Osteoblast (primary cell): ENCODE results near the gene ZSCAN25. TPM values are rescaled to one million over a fixed set of nuclear protein-coding genes. Genes with fewer than 3 reads are reported as not detected.
A peak's percentile ranks its signal among the peaks of the same experiment; 100 is the strongest.
"Not testable (repeated sequence)": the region's sequence is repeated elsewhere in the genome, so short reads cannot be mapped to it uniquely, and the experiment has no call there.

Experiments
- DNase-seq: peaks from one replicate; pipeline ENCODE4 v3.0.0; 2011; ENCODE audit warnings: low spot score, mixed read lengths; ENCODE audit not compliant: insufficient read length; ENCODE audit errors: missing footprints
- H2AFZ ChIP-seq: 2 replicates; pipeline ENCODE4 v1.6.0; 2011; ENCODE audit warnings: mild to moderate bottlenecking, low read length
- H3K27ac ChIP-seq: 2 replicates; pipeline ENCODE4 v1.5.1; 2011; ENCODE audit warnings: mild to moderate bottlenecking, low read depth, low read length, moderate library complexity
- H3K27me3 ChIP-seq: 2 replicates; pipeline ENCODE4 v1.6.0; 2012; ENCODE audit warnings: mild to moderate bottlenecking, control low read depth, inconsistent platforms, low read length, moderate library complexity; ENCODE audit not compliant: insufficient read depth
- H3K36me3 ChIP-seq: 2 replicates; pipeline ENCODE4 v1.5.1; 2011; ENCODE audit warnings: mild to moderate bottlenecking, low read length, control low read depth, moderate library complexity; ENCODE audit not compliant: insufficient read depth
- H3K4me1 ChIP-seq: 2 replicates; pipeline ENCODE4 v1.5.1; 2011; ENCODE audit warnings: mild to moderate bottlenecking, low read length, control low read depth, moderate library complexity; ENCODE audit not compliant: insufficient read depth
- H3K4me2 ChIP-seq: 2 replicates; pipeline ENCODE4 v1.6.0; 2011; ENCODE audit warnings: mild to moderate bottlenecking, low read length; ENCODE audit not compliant: insufficient read depth
- H3K4me3 ChIP-seq: fragments of 200-600 bp; sonication (generic); 3 replicates; pipeline ENCODE4 v1.5.1; 2012; ENCODE audit warnings: mild to moderate bottlenecking, low read length, inconsistent platforms; ENCODE audit not compliant: insufficient read depth
- H3K79me2 ChIP-seq: 2 replicates; pipeline ENCODE4 v1.6.0; 2012; ENCODE audit warnings: mild to moderate bottlenecking, low read length, control low read depth, inconsistent platforms; ENCODE audit not compliant: insufficient read depth
- H3K9me3 ChIP-seq: 2 replicates; pipeline ENCODE4 v1.5.1; 2011; ENCODE audit warnings: low read depth, low read length, control low read depth
- H4K20me1 ChIP-seq: 2 replicates; pipeline ENCODE4 v1.6.0; 2012; ENCODE audit warnings: mild to moderate bottlenecking, low read length, control low read depth; ENCODE audit not compliant: insufficient read depth
- CTCF ChIP-seq: IDR thresholded peaks from 2 replicates; pipeline ENCODE4 v1.5.1; 2011; ENCODE audit warnings: mild to moderate bottlenecking, low read depth, low read length, moderate library complexity; ENCODE audit errors: extremely low read depth
- total RNA-seq: library from RNA; depleted of rRNA; stranded (reverse); fragments of >200 nt; gene quantifications from 2 replicates; pipeline ENCODE4 v1.2.3, GENCODE V29; 2012

The ZSCAN25 gene
- total RNA-seq, 1 donor, result 11.9 TPM

GRCh38 chr7:99576251-99576650 lies 40.5 kb upstream of the ZSCAN25 start:
- Histone ChIP-seq H3K79me2 (no peaks in the 10 kb centered on the region), H3K4me1 (peaks cover 17% of the 10 kb centered on the region), H3K4me3 (no peak overlapping the region), H2AFZ (no peak overlapping the region), H3K36me3 (peaks cover 31% of the 10 kb centered on the region), H3K4me2 (no peak overlapping the region), H3K27ac (no peak overlapping the region), H3K9me3 (no peaks in the 10 kb centered on the region), H3K27me3 (no peaks in the 10 kb centered on the region), H4K20me1 (peaks cover 8% of the 10 kb centered on the region)
- DNase-seq, result peak; percentile 42
- TF ChIP-seq CTCF, result no peak

GRCh38 chr7:99579281-99579955 lies 37.3 kb upstream of the ZSCAN25 start:
- H3K27ac ChIP-seq, result no peak overlapping the region
- peak overlapping the region; percentile 94 for H3K4me2 ChIP-seq
- peaks cover 17% of the 10 kb centered on the region for H3K4me1 ChIP-seq
- peak; percentile 44 for DNase-seq
- H4K20me1 ChIP-seq, result peaks cover 6% of the 10 kb centered on the region
- peak overlapping the region; percentile 76 for H3K4me3 ChIP-seq
- no peaks in the 10 kb centered on the region for H3K79me2 ChIP-seq
- peak overlapping the region; percentile 92 for H2AFZ ChIP-seq
- TF ChIP-seq CTCF, result no peak
- H3K9me3 ChIP-seq, result no peaks in the 10 kb centered on the region
- H3K27me3 ChIP-seq, result peaks cover 3% of the 10 kb centered on the region
- peaks cover 6% of the 10 kb centered on the region for H3K36me3 ChIP-seq

- H3K27me3 ChIP-seq, result peaks cover 3% of the 10 kb centered on the region
- H3K4me2 ChIP-seq, result peak overlapping the region; percentile 94
- no peaks in the 10 kb centered on the region for H3K36me3 ChIP-seq
- no peaks in the 10 kb centered on the region for H3K9me3 ChIP-seq
- peaks cover 17% of the 10 kb centered on the region for H3K4me1 ChIP-seq
- H3K79me2 ChIP-seq, result no peaks in the 10 kb centered on the region
- peaks cover 6% of the 10 kb centered on the region for H4K20me1 ChIP-seq
- no peak overlapping the region for H3K27ac ChIP-seq
- peak; percentile 77 for DNase-seq
- H3K4me3 ChIP-seq, result peak overlapping the region; percentile 76
- no peak for TF ChIP-seq CTCF
- H2AFZ ChIP-seq, result peak overlapping the region; percentile 92
Observed at GRCh38 chr7:99579956-99580777, 36.6 kb upstream of the ZSCAN25 start.

GRCh38 chr7:99580778-99581332 lies 35.9 kb upstream of the ZSCAN25 start:
- not testable (repeated sequence) for H3K36me3 ChIP-seq, H4K20me1 ChIP-seq, H3K9me3 ChIP-seq, H3K27ac ChIP-seq, H3K79me2 ChIP-seq, H3K27me3 ChIP-seq, DNase-seq
- Histone ChIP-seq H3K4me3 (peak overlapping the region; percentile 76), H3K4me2 (peak overlapping the region; percentile 94), H3K4me1 (peaks cover 17% of the 10 kb centered on the region), H2AFZ (peak overlapping the region; percentile 92)
